ENCODE data around the gene ADAM12. TPM values are rescaled to one million over a fixed set of nuclear protein-coding genes. Genes with fewer than 3 reads are reported as not detected.

ADAM12 gene
- total and polyA plus RNA-seq, 10 donors: 0.51 to 7.0 (median 1.0) TPM

DNA sequence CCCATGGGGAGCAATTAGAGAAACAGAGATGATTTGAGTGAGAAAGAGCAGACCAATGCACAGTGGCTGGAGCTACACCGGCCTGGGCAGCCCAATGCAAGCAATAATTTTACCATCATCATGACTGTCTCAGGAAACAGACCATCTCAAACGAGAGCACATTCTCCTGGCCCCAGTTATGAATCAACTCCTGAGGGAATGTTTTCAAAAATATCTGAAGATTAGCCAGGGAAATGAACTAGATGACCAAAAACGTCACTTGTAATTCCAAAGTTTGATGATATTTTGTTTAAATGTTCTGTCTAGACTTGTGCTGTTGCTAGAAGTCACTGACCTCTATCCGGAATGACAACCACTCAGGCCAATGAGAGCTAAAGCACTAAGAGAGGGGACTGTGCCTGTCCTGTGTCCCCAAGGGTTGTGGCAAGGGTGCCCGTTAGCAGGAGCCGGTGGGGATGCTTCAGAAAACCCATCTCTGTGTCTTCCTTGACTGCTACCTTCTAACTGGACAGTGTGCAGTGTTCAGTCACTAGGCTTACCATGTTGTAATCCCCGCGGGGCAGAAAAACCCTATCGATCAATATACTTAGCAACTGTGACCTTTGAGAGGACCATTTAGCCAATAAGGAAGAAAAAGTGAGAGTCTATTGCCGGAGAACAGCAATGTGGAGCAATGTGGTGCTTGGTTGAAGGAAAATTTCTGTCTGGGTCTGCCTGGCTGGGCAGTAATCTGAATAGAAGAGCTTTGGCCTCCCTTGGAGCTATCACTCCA is 202.4 kb downstream of the ADAM12 start:
- DNase-seq: no peak
- Histone ChIP-seq H3K4me3 (no peak overlapping the region), H3K9me3 (no peaks in the 10 kb centered on the region), H3K27me3 (replicated peaks in 1 of 7) (peaks cover 0 to 15% (median 0%) of the 10 kb centered on the region in 7 donors), H3K27ac (no peak overlapping the region), H3K36me3 (no peaks in the 10 kb centered on the region), H3K4me1 (no peaks in the 10 kb centered on the region)
- TF ChIP-seq POLR2AphosphoS5 (IDR thresholded peaks at IDR 0.05): no peak
- no peak for TF ChIP-seq CTCF (IDR thresholded peaks at IDR 0.05 in 8 of 11, conservative IDR thresholded peaks at IDR 0.05 in 3 of 11)
- no peak for TF ChIP-seq POLR2A (IDR thresholded peaks at IDR 0.05)
- 80 to 88% (median 83%) methylated on average over 10 of the region's 10 CpGs for WGBS, 5 donors
- intact Hi-C loops (cut with DNase I; ENCODE audit: low total_unique reads): no loop called here

DNA sequence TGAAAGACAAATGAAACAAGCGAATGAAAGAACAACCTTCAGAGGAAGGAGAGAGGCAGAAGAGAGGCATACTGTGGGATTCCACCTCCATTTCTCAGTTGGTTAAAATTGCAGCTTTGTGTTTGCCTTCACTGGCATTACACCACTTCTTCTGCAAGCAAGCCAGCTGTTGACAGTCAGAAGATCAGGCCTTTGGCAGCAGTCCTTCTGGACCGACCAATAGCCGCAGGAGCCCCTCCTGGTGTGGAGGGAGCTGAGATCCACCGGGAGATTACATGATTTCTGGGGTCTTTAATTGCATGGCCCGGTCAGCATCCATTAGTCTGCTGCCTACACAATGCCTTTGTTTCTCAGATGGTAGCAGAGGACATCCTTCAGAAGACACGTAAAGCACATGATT is 206.7 kb downstream of the ADAM12 start:
- intact Hi-C loops (cut with DNase I; ENCODE audit: low total_unique reads): no loop called here
- Histone ChIP-seq H3K27me3 (replicated peaks in 1 of 7) (no peaks in the 10 kb centered on the region), H3K4me1 (peaks cover 0 to 13% (median 2%) of the 10 kb centered on the region in 6 donors), H3K9me3 (no peaks in the 10 kb centered on the region), H3K27ac (no peak overlapping the region), H3K36me3 (no peaks in the 10 kb centered on the region), H3K4me3 (no peak overlapping the region)
- 67 to 87% (median 81%) methylated on average over 6 of the region's 6 CpGs for WGBS, 5 donors
- no peak for TF ChIP-seq POLR2A (IDR thresholded peaks at IDR 0.05)
- TF ChIP-seq POLR2AphosphoS5 (IDR thresholded peaks at IDR 0.05): no peak
- no peak for TF ChIP-seq CTCF (IDR thresholded peaks at IDR 0.05 in 8 of 11, conservative IDR thresholded peaks at IDR 0.05 in 3 of 11)
- DNase-seq: no peak

DNA sequence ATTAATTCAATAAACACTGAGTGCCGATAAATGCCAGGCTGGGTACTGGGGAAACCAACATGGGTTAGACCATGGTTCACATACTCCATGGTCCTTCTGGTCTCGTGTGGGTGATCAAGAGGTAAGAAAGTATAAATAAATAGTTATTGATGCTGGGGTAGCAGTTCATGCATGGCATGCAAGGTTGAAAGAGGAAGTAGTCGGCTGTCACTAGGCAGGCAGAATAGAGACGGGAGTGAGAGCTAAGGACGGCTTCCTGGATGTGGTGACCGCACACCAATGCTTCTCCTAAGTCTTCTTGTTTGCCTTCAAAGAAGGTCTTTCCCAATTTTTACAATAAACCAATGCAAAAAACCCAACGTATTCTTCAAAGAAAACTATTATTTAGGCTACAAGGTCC is 208.6 kb downstream of the ADAM12 start:
- peaks cover 0 to 13% (median 2%) of the 10 kb centered on the region in 6 donors for H3K4me1 ChIP-seq
- H3K27me3 ChIP-seq (replicated peaks in 1 of 7): no peaks in the 10 kb centered on the region
- H3K27ac ChIP-seq: no peak overlapping the region
- H3K36me3 ChIP-seq: no peaks in the 10 kb centered on the region
- WGBS, 5 donors: 32 to 55% (median 49%) methylated on average over 7 of the region's 7 CpGs
- no peak for TF ChIP-seq POLR2AphosphoS5 (IDR thresholded peaks at IDR 0.05)
- TF ChIP-seq POLR2A (IDR thresholded peaks at IDR 0.05): no peak
- no peak for TF ChIP-seq CTCF (IDR thresholded peaks at IDR 0.05 in 8 of 11, conservative IDR thresholded peaks at IDR 0.05 in 3 of 11)
- intact Hi-C loops (cut with DNase I; ENCODE audit: low total_unique reads): no loop called here
- H3K4me3 ChIP-seq: no peak overlapping the region
- H3K9me3 ChIP-seq: no peaks in the 10 kb centered on the region
- no peak for DNase-seq

DNA sequence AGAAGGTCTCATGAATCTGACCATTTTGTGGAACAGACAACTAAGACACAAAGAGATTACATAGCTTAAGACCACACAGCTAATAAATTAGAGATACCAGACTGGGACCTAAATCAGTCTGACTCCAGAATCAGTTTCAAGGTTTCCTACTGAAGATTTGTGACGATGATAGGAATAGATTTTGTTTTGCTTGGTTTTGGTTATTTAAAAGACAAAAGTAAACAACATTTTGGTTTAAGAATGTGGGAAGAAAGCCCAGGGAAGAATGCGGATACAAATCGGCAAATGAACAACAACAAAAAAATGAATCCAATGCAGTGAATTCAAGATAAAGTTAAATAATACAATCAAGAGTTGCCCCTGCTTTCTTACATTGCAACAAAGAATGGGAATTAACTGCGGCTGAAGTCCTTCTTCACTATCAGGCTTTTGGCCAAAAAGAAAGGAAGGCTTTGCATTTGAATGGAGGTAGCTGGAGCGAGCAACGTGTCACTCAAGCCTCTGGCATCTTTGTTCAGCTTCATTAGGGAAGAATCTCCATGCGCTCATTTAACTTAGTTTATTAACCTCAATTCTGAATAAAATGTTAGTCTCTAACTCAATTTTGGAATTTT is 210.8 kb downstream of the ADAM12 start:
- 85 to 93% (median 91%) methylated on average over 7 of the region's 7 CpGs for WGBS, 5 donors
- no peak for TF ChIP-seq POLR2AphosphoS5 (IDR thresholded peaks at IDR 0.05)

More for the DNA sequence above, 210.8 kb downstream of the ADAM12 start:
- H3K36me3 ChIP-seq: no peaks in the 10 kb centered on the region
- no peaks in the 10 kb centered on the region for H3K27me3 ChIP-seq (replicated peaks in 1 of 7)
- peaks cover 0 to 13% (median 2%) of the 10 kb centered on the region in 6 donors for H3K4me1 ChIP-seq
- H3K27ac ChIP-seq: no peak overlapping the region
- no peak overlapping the region for H3K4me3 ChIP-seq
- DNase-seq: no peak
- intact Hi-C loops (cut with DNase I; ENCODE audit: low total_unique reads): no loop called here
- H3K9me3 ChIP-seq: no peaks in the 10 kb centered on the region

Data from spleen (tissue), 11 donors.